Measurements from ENCODE around the gene CFAP47.

DNA sequence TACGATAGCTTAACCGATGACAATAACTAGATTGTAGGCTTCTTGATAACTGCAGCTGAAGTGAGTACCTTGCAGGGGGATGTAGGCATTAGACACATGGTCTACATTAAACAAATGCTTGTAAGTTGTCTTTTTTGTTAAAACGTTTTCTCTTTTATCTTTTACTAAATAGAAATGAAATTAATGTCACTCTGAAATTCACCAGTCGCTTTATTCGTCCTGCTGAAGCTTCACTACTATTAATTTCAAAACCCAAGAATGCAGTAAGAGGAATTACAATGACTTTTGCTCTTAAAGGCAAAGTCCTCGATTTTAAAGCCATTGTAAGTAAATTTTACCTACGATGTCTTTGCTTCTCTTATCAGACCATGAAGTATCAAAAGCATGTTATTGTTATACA lies 239.7 kb downstream of the CFAP47 start:
- TF ChIP-seq, protein P1, sequence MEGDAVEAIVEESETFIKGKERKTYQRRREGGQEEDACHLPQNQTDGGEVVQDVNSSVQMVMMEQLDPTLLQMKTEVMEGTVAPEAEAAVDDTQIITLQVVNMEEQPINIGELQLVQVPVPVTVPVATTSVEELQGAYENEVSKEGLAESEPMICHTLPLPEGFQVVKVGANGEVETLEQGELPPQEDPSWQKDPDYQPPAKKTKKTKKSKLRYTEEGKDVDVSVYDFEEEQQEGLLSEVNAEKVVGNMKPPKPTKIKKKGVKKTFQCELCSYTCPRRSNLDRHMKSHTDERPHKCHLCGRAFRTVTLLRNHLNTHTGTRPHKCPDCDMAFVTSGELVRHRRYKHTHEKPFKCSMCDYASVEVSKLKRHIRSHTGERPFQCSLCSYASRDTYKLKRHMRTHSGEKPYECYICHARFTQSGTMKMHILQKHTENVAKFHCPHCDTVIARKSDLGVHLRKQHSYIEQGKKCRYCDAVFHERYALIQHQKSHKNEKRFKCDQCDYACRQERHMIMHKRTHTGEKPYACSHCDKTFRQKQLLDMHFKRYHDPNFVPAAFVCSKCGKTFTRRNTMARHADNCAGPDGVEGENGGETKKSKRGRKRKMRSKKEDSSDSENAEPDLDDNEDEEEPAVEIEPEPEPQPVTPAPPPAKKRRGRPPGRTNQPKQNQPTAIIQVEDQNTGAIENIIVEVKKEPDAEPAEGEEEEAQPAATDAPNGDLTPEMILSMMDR (conservative IDR thresholded peaks at IDR 0.05 in 1 of 2, IDR thresholded peaks at IDR 0.05 in 1 of 2; ENCODE audit: extremely low read depth in 1 of 2, insufficient read depth in 1 of 2, low read depth in 1 of 2, low read length in 2 of 2): no peak
- TF ChIP-seq EZH2 (IDR thresholded peaks at IDR 0.05; ENCODE audit: borderline replicate concordance, low read length): no peak
